ENCODE results near the gene C10orf143. TPM values are rescaled to one million over a fixed set of nuclear protein-coding genes. Genes with fewer than 3 reads are reported as not detected.

Gene C10orf143
- polyA plus RNA-seq, 2 of the 4 experiments (the other 2 are of a cell fraction), result 1.2 to 1.6 TPM

GRCh38 chr10:130053561-130053960 lies 57.1 kb downstream of the C10orf143 start:
- DNase-seq (ENCODE audit: low read depth in 1 of 2, low spot score in 1 of 2) (no peak), ATAC-seq (no peak), FAIRE-seq (no peak)
- ChIA-PET POLR2A (no interaction called here), CTCF (no interaction called here)
- H3K27ac ChIP-seq, result no peak overlapping the region
- no peak overlapping the region for H3K4me3 ChIP-seq
- H3K4me1 ChIP-seq, result no peaks in the 10 kb centered on the region
- no peak overlapping the region for H3K4me2 ChIP-seq
- H3K9me3 ChIP-seq, result peaks cover 16% of the 10 kb centered on the region
- WGBS (ENCODE audit: missing lambda C conversion rate), result 32% methylated on average over 11 of the region's 11 CpGs
- TF ChIP-seq FOSB (CRISPR knock-in tag; IDR thresholded peaks at IDR 0.05), result no peak
- no peak for TF ChIP-seq HES2 (IDR thresholded peaks at IDR 0.05)
- no peak for TF ChIP-seq RAD21 (conservative IDR thresholded peaks at IDR 0.05 in 1 of 2, IDR thresholded peaks at IDR 0.05 in 1 of 2)
- no peak for TF ChIP-seq MAFK (IDR thresholded peaks at IDR 0.05; ENCODE audit: partially characterized antibody)
- TF ChIP-seq EHMT2 (IDR thresholded peaks at IDR 0.05; ENCODE audit: low read depth), result no peak
- TF ChIP-seq TFCP2L1 (CRISPR knock-in tag; IDR thresholded peaks at IDR 0.05), result no peak
- no peak for TF ChIP-seq HOXB5 (CRISPR knock-in tag; IDR thresholded peaks at IDR 0.05)
- TF ChIP-seq CBX8 (IDR thresholded peaks at IDR 0.05), result no peak
- no peak for TF ChIP-seq EP300 (IDR thresholded peaks at IDR 0.05)
- no peak for TF ChIP-seq NR3C1 (IDR thresholded peaks at IDR 0.05)
- TF ChIP-seq MYC (IDR thresholded peaks at IDR 0.05; ENCODE audit: borderline replicate concordance, low read length), result no peak
- no peak for TF ChIP-seq ZFP36 (IDR thresholded peaks at IDR 0.05; ENCODE audit: borderline replicate concordance, partially characterized antibody)
- TF ChIP-seq PHF8 (IDR thresholded peaks at IDR 0.05; ENCODE audit: borderline replicate concordance, low read depth), result no peak
- TF ChIP-seq E2F6 (IDR thresholded peaks at IDR 0.05; ENCODE audit: borderline replicate concordance, low read depth), result no peak
- TF ChIP-seq MAZ (IDR thresholded peaks at IDR 0.05; ENCODE audit: borderline replicate concordance, low read depth, low read length), result no peak
- no peak for TF ChIP-seq EHF (CRISPR knock-in tag; IDR thresholded peaks at IDR 0.05)
- no peak for TF ChIP-seq ZC3H11A (IDR thresholded peaks at IDR 0.05)
- no peak for TF ChIP-seq SREBF2 (IDR thresholded peaks at IDR 0.05)
- TF ChIP-seq ESRRA (IDR thresholded peaks at IDR 0.05; ENCODE audit: borderline replicate concordance, low read length), result no peak

- no peak overlapping the region for H3K27ac ChIP-seq
- DNase-seq (ENCODE audit: low read depth in 1 of 2, low spot score in 1 of 2) (no peak), ATAC-seq (no peak), FAIRE-seq (no peak)
- no peak overlapping the region for H3K4me2 ChIP-seq
- ChIA-PET CTCF (interaction anchor here (1.1 kb wide), 1 partner anchor 11 kb away, joined by 4 read pairs; no protein-coding TSS in a partner anchor), POLR2A (no interaction called here)
- peaks cover 16% of the 10 kb centered on the region for H3K9me3 ChIP-seq
- WGBS (ENCODE audit: missing lambda C conversion rate), result 25% methylated on average over 6 of the region's 9 CpGs
- H3K4me3 ChIP-seq, result no peak overlapping the region
- TF ChIP-seq POLR2AphosphoS2 (conservative IDR thresholded peaks at IDR 0.05; ENCODE audit: low read length) (no peak), MAX (IDR thresholded peaks at IDR 0.05) (no peak), MYC (IDR thresholded peaks at IDR 0.05; ENCODE audit: borderline replicate concordance, low read length) (no peak), EHMT2 (IDR thresholded peaks at IDR 0.05; ENCODE audit: low read depth) (no peak), EHF (CRISPR knock-in tag; IDR thresholded peaks at IDR 0.05) (no peak), TP53 (CRISPR knock-in tag; IDR thresholded peaks at IDR 0.05) (no peak), PHF8 (IDR thresholded peaks at IDR 0.05; ENCODE audit: borderline replicate concordance, low read depth) (no peak), RNF2 (IDR thresholded peaks at IDR 0.05; ENCODE audit: borderline replicate concordance, low read depth) (no peak), EP300 (IDR thresholded peaks at IDR 0.05) (no peak), FOSB (CRISPR knock-in tag; IDR thresholded peaks at IDR 0.05) (no peak), CBX8 (IDR thresholded peaks at IDR 0.05) (no peak), HEYL (CRISPR knock-in tag; IDR thresholded peaks at IDR 0.05) (no peak), CBX2 (IDR thresholded peaks at IDR 0.05; ENCODE audit: borderline replicate concordance, low read depth) (no peak), CTCF (IDR thresholded peaks at IDR 0.05) (no peak), JUNB (IDR thresholded peaks at IDR 0.05) (no peak), HMGXB4 (CRISPR knock-in tag; IDR thresholded peaks at IDR 0.05; ENCODE audit: borderline replicate concordance) (no peak), GATA3 (IDR thresholded peaks at IDR 0.05; ENCODE audit: borderline replicate concordance) (no peak), MAZ (IDR thresholded peaks at IDR 0.05; ENCODE audit: borderline replicate concordance, low read depth, low read length) (no peak)
- H3K4me1 ChIP-seq, result no peaks in the 10 kb centered on the region
Measured at GRCh38 chr10:130052193-130052592, 58.4 kb downstream of the C10orf143 start.
